Measurements from ENCODE around the gene EOLA2. TPM values are rescaled to one million over a fixed set of nuclear protein-coding genes. Genes with fewer than 3 reads are reported as not detected.
"Not testable (repeated sequence)": the region's sequence is repeated elsewhere in the genome, so short reads cannot be mapped to it uniquely, and the experiment has no call there.

The EOLA2 gene
- total RNA-seq, 1 donor from 2014 or later: 11.2 TPM

GRCh38 chrX:149931355-149931754, 6.9 kb downstream of the EOLA2 start:
- not testable (repeated sequence) for H3K36me3 Mint-ChIP-seq; H3K9me3 Mint-ChIP-seq; H3K9me3 ChIP-seq (ENCODE audit: low read depth); H3K4me1 Mint-ChIP-seq; H3K79me2 ChIP-seq (ENCODE audit: low read depth); H3K4me3 ChIP-seq; H3K9ac ChIP-seq; H3K4me1 ChIP-seq; H3K4me2 ChIP-seq; H3K27ac Mint-ChIP-seq; DNase-seq (ENCODE audit: low spot score); H3K36me3 ChIP-seq; H3K27ac ChIP-seq; H3F3A ChIP-seq (ENCODE audit: low read depth); H3K4me3 Mint-ChIP-seq; H4K20me1 ChIP-seq (ENCODE audit: low read depth); H3K27me3 Mint-ChIP-seq (ENCODE audit: insufficient read depth, low read depth); H2AFZ ChIP-seq (replicated peaks); H3K27me3 ChIP-seq

DNA sequence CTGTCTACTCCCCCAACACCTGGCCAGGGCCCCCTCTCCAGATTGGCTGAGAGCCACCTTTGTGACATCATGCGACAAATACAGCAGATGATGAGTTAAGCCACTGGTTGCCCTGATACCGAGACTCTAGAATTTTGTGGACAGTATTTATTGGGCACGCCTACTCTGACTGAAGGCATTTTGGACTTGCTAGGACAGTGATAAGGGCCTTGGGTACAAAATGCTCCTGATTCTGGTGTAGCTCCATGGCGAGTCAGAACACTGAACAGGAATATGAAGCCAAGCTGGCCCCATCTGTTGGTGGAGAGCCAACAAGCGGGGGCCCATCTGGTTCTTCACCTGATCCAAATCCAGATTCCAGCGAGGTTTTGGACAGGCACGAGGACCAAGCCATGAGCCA, 8.9 kb downstream of the EOLA2 start, which contains the start of gene HSFX4:
Gene HSFX4, plus strand, starts transcription at position 174 of the 400 bp plus-strand sequence. Its CDS starts 72 bp downstream, at position 246.
- H2AFZ ChIP-seq (replicated peaks); H3K4me3 Mint-ChIP-seq; H3K27me3 Mint-ChIP-seq (ENCODE audit: insufficient read depth, low read depth): not testable (repeated sequence)

DNA sequence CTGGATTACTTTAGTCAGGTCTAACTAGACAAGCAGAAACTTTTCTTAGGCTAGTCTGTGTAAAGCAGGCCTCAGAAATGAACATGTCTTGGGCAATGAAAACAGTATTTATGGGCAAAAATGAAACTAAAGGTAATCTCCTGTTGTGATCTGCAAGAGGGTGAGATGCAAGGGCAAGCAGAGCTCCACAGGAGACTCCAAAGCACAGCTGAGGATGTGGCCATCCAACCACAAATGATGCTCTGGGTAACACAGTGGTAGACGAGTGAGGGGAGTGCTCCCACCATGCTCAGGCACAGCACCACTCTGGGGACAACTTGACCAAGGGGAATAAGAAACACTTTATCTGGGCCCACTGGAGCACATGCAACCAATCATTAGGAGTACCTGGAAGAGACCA, 9.7 kb downstream of the EOLA2 start:
- H3K27me3 Mint-ChIP-seq (ENCODE audit: insufficient read depth, low read depth); H3K9ac ChIP-seq; H3K4me1 Mint-ChIP-seq; H3K4me3 ChIP-seq; H3K79me2 ChIP-seq (ENCODE audit: low read depth); H4K20me1 ChIP-seq (ENCODE audit: low read depth); H3K9me3 ChIP-seq (ENCODE audit: low read depth); H3K4me3 Mint-ChIP-seq; H3K36me3 ChIP-seq; H3K27me3 ChIP-seq; H3K4me1 ChIP-seq; H3K9me3 Mint-ChIP-seq; DNase-seq (ENCODE audit: low spot score); H3K36me3 Mint-ChIP-seq; H3K4me2 ChIP-seq; H3F3A ChIP-seq (ENCODE audit: low read depth); H3K27ac ChIP-seq; H2AFZ ChIP-seq (replicated peaks); H3K27ac Mint-ChIP-seq: not testable (repeated sequence)

More for the DNA sequence above, 8.9 kb downstream of the EOLA2 start, which contains the start of gene HSFX4:
- not testable (repeated sequence) for H3K9ac ChIP-seq; H3K27me3 ChIP-seq; H3K79me2 ChIP-seq (ENCODE audit: low read depth); H3K4me1 Mint-ChIP-seq; H3K9me3 ChIP-seq (ENCODE audit: low read depth); DNase-seq (ENCODE audit: low spot score); H3K36me3 Mint-ChIP-seq; H3K9me3 Mint-ChIP-seq; H3K4me1 ChIP-seq; H3K4me3 ChIP-seq; H3K27ac Mint-ChIP-seq; H4K20me1 ChIP-seq (ENCODE audit: low read depth); H3K27ac ChIP-seq; H3K36me3 ChIP-seq; H3K4me2 ChIP-seq; H3F3A ChIP-seq (ENCODE audit: low read depth)

DNA sequence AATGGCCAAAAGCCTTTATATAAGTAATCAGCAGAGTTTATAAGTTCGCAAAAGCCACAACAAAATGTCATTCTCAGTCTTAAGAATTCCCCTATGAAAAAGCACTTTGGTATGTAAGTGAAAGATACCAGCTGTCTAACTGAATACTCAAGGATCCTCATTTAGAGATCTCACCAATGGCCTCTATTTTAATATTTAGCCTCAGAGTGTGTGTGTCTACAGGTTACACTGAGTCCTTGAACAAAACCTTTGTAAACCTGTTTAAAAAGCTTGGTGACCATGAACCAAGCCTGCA, 10.4 kb downstream of the EOLA2 start:
- not testable (repeated sequence) for H3K27ac ChIP-seq; H2AFZ ChIP-seq (replicated peaks); H3K36me3 ChIP-seq; H3K9ac ChIP-seq; H3K4me1 ChIP-seq; H3K36me3 Mint-ChIP-seq; H3K4me2 ChIP-seq; H3K27me3 Mint-ChIP-seq (ENCODE audit: insufficient read depth, low read depth); H3K4me3 Mint-ChIP-seq; DNase-seq (ENCODE audit: low spot score); H3K9me3 Mint-ChIP-seq; H3K4me3 ChIP-seq; H4K20me1 ChIP-seq (ENCODE audit: low read depth); H3F3A ChIP-seq (ENCODE audit: low read depth); H3K79me2 ChIP-seq (ENCODE audit: low read depth); H3K27ac Mint-ChIP-seq; H3K27me3 ChIP-seq; H3K4me1 Mint-ChIP-seq; H3K9me3 ChIP-seq (ENCODE audit: low read depth)

DNA sequence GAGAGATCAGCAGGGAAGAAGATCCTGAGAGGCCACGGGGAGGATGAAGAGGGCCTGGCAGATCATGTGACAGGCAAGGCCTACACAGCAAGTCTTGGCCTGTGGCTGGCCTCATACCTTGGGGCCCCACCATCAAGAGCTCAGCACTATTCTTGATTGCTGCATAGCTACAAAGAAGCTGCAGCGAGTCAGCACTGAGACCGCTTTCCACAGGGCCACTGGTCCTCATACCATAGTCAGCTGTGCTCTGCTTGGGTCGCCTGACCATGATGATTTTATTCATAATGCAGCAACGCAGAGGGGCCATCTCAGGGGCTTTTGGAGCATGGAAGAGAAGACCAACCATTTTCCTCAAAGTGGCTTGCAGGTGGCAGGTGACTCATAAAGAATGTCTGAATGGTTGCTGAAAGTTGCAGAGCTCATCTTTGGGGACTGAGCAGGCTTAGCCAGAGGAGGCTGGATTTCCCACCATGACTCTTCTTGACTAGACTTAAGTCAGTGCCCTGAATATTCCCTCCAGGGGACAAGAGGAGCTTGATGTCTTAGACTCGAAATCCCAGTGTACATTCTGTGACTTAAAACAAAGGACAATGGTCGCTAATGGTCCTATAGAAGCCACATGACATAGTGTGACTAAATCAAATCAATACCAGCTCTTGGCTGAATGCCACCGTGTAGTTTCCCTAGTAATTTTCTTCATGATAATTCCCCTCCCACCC, 10.9 kb downstream of the EOLA2 start:
- not testable (repeated sequence) for H3K4me2 ChIP-seq; H3K9me3 ChIP-seq (ENCODE audit: low read depth); H3K4me3 ChIP-seq; H3K79me2 ChIP-seq (ENCODE audit: low read depth); H3K27ac Mint-ChIP-seq; H3K9me3 Mint-ChIP-seq; H3K4me3 Mint-ChIP-seq; H3K36me3 Mint-ChIP-seq; H4K20me1 ChIP-seq (ENCODE audit: low read depth); H3K4me1 Mint-ChIP-seq; H3F3A ChIP-seq (ENCODE audit: low read depth); H2AFZ ChIP-seq (replicated peaks); H3K27me3 ChIP-seq; DNase-seq (ENCODE audit: low spot score); H3K27me3 Mint-ChIP-seq (ENCODE audit: insufficient read depth, low read depth); H3K27ac ChIP-seq; H3K36me3 ChIP-seq; H3K4me1 ChIP-seq; H3K9ac ChIP-seq

DNA sequence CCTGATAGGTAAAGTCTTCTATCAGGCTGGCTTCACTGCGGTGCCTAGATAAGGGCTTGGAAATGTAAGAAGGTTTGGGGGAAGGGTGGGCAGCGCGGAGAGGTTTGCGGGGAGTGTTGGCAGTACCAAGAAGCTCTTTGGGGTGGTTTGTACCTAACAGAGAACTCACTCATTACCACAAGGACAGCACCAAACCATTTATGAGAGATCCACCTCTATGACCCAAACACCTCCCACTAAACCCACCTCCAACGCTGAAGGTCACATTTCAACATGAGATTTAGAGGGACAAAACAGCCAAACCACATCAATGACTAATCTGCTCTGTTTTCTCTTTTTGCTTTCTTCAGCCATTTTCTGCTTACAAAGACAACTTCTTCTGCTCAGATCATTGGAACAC, 13.9 kb downstream of the EOLA2 start:
- H3K27me3 ChIP-seq; H3K79me2 ChIP-seq (ENCODE audit: low read depth); H3K4me1 ChIP-seq; H3K27ac Mint-ChIP-seq; H3K4me3 Mint-ChIP-seq; H4K20me1 ChIP-seq (ENCODE audit: low read depth); H3K9me3 ChIP-seq (ENCODE audit: low read depth); DNase-seq (ENCODE audit: low spot score); H2AFZ ChIP-seq (replicated peaks); H3F3A ChIP-seq (ENCODE audit: low read depth); H3K4me3 ChIP-seq; H3K4me1 Mint-ChIP-seq; H3K36me3 ChIP-seq; H3K4me2 ChIP-seq; H3K27ac ChIP-seq; H3K9ac ChIP-seq; H3K27me3 Mint-ChIP-seq (ENCODE audit: insufficient read depth, low read depth); H3K36me3 Mint-ChIP-seq; H3K9me3 Mint-ChIP-seq: not testable (repeated sequence)

DNA sequence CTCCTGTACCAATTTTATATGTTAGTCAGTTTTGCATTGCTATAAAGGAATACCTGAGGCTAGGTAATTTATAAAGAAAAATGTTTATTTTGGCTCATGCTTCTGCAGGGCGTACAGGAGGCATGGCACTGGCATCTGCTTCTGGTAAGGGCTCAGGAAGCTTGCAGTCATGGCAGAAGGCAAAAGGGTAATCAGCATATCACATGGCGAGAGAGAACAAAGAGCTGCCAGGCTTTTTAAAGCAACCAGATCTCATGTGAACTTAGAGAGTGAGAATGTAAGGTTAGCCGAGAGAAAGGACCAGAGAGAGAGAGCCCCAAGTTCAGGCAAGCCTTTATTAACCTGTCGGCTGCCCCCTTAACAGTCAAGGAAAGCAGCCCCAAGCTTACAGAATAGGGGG, 14.5 kb downstream of the EOLA2 start:
- H3K36me3 Mint-ChIP-seq; H3K27me3 Mint-ChIP-seq (ENCODE audit: insufficient read depth, low read depth); H3K4me1 Mint-ChIP-seq; H3K9me3 Mint-ChIP-seq; H3K27ac Mint-ChIP-seq; H3K79me2 ChIP-seq (ENCODE audit: low read depth); H3K27me3 ChIP-seq; H2AFZ ChIP-seq (replicated peaks); H3K36me3 ChIP-seq; H3F3A ChIP-seq (ENCODE audit: low read depth); H3K4me3 Mint-ChIP-seq; DNase-seq (ENCODE audit: low spot score); H3K4me3 ChIP-seq; H3K4me2 ChIP-seq; H3K27ac ChIP-seq; H3K4me1 ChIP-seq; H3K9me3 ChIP-seq (ENCODE audit: low read depth); H4K20me1 ChIP-seq (ENCODE audit: low read depth); H3K9ac ChIP-seq: not testable (repeated sequence)
